Mammary epithelial cell (primary cell): Measurements from ENCODE around the gene FGF14.

ENCODE experiments used
- EZH2 ChIP-seq: IDR thresholded peaks from 2 replicates; pipeline ENCODE4 v1.6.1; 2012; ENCODE audit warnings: low read length, inconsistent platforms, borderline replicate concordance
- TF ChIP-seq, protein P1 (sequence below), 2 donors: IDR thresholded peaks in 1 of 2; conservative IDR thresholded peaks in 1 of 2; 2 replicates each; pipeline ENCODE4 v1.5.1; 2011 to 2012; ENCODE audit warnings: inconsistent platforms in 2 of 2, low read length in 2 of 2, mild to moderate bottlenecking in 2 of 2, control low read depth in 1 of 2, low read depth in 1 of 2; ENCODE audit not compliant: insufficient read depth in 1 of 2; ENCODE audit errors: extremely low read depth in 1 of 2

DNA sequence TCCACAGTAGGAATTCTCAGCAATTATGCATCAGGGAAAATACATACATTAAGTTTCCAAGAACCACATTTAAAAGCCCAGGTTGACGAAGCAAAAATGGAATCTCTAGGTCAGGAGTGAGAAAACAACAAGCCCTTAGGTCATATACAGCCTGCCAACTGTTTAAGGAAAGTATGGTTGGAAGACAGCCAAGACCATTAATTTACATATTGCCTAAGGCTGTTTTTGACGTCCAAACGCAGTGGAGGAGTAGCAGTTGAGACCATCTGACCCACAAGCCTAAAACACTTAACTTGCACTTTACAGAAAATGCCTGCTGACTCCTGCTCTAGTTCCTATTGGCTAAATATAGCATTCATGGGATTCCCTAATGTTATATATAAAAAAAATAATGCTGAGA lies 650.4 kb downstream of the FGF14 start:
- TF ChIP-seq, protein P1, sequence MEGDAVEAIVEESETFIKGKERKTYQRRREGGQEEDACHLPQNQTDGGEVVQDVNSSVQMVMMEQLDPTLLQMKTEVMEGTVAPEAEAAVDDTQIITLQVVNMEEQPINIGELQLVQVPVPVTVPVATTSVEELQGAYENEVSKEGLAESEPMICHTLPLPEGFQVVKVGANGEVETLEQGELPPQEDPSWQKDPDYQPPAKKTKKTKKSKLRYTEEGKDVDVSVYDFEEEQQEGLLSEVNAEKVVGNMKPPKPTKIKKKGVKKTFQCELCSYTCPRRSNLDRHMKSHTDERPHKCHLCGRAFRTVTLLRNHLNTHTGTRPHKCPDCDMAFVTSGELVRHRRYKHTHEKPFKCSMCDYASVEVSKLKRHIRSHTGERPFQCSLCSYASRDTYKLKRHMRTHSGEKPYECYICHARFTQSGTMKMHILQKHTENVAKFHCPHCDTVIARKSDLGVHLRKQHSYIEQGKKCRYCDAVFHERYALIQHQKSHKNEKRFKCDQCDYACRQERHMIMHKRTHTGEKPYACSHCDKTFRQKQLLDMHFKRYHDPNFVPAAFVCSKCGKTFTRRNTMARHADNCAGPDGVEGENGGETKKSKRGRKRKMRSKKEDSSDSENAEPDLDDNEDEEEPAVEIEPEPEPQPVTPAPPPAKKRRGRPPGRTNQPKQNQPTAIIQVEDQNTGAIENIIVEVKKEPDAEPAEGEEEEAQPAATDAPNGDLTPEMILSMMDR (conservative IDR thresholded peaks at IDR 0.05 in 1 of 2, IDR thresholded peaks at IDR 0.05 in 1 of 2; ENCODE audit: extremely low read depth in 1 of 2, insufficient read depth in 1 of 2, low read depth in 1 of 2, low read length in 2 of 2): no peak
- no peak for TF ChIP-seq EZH2
